GM13977 (cell line): ENCODE data around the gene ZNF273.
"Not testable (repeated sequence)": the region's sequence is repeated elsewhere in the genome, so short reads cannot be mapped to it uniquely, and the experiment has no call there.

ENCODE experiments used
- DNase-seq: peaks from one replicate; pipeline ENCODE4 v3.0.0; 2012; ENCODE audit warnings: low spot score
- CTCF ChIP-seq: IDR thresholded peaks from 2 replicates; pipeline ENCODE4 v1.5.1; 2012; ENCODE audit warnings: mild to moderate bottlenecking, control low read depth; ENCODE audit not compliant: insufficient read depth; ENCODE audit errors: extremely low read depth, missing control alignments
- in situ Hi-C: fragments of 300-500 bp; cut with MboI; formaldehyde crosslinking; loops from one replicate; pipeline ENCODE4 v1.12.0; 2022; ENCODE audit warnings: low sequenced_read_pairs, low pct_unique_long_range_greater_than_20kb, mixed read lengths, inconsistent platforms; ENCODE audit not compliant: unreplicated experiment

The ZNF273 gene

GRCh38 chr7:64889686-64890162 is 13.3 kb upstream of the ZNF273 start:
- in situ Hi-C loops = no loop called here
- TF ChIP-seq CTCF = no peak
- DNase-seq = no peak

GRCh38 chr7:64890273-64890672 is 12.8 kb upstream of the ZNF273 start:
- DNase-seq, in situ Hi-C loops: not testable (repeated sequence)

GRCh38 chr7:64890761-64891362 is 12.2 kb upstream of the ZNF273 start:
- DNase-seq = no peak
- in situ Hi-C loops = no loop called here
- TF ChIP-seq CTCF = no peak

- in situ Hi-C loops, DNase-seq: not testable (repeated sequence)
Measured at GRCh38 chr7:64891363-64892081, 11.6 kb upstream of the ZNF273 start.

- no peak for DNase-seq
- in situ Hi-C loops = no loop called here
- TF ChIP-seq CTCF = no peak
Measured at GRCh38 chr7:64892116-64892515, 11.0 kb upstream of the ZNF273 start.

GRCh38 chr7:64892666-64893309 is 10.3 kb upstream of the ZNF273 start:
- in situ Hi-C loops = no loop called here
- DNase-seq = no peak
- no peak for TF ChIP-seq CTCF

GRCh38 chr7:64893401-64893800 is 9.7 kb upstream of the ZNF273 start:
- no peak for DNase-seq
- in situ Hi-C loops = no loop called here
- no peak for TF ChIP-seq CTCF

GRCh38 chr7:64902461-64902805 is 640 bp upstream of the ZNF273 start:
- not testable (repeated sequence) for DNase-seq
- in situ Hi-C loops = loop anchor here (25.0 kb wide), 1 partner anchor 590 kb away; the partner anchor contains the start of gene ZNF736
